Measurements from ENCODE around the gene P2RY8. TPM values are rescaled to one million over a fixed set of nuclear protein-coding genes. Genes with fewer than 3 reads are reported as not detected.
"Not testable (repeated sequence)": the region's sequence is repeated elsewhere in the genome, so short reads cannot be mapped to it uniquely, and the experiment has no call there.

Gene P2RY8
- total RNA-seq, 3 donors from 2014 or later: 14.4 to 22.2 (median 18.4) TPM

GRCh38 chrX:1477801-1478458 lies 59.1 kb downstream of the P2RY8 start:
- Mint-ChIP-seq H3K36me3 (ENCODE audit: insufficient read depth) (peaks cover 37% of the 10 kb centered on the region), H3K9me3 (peaks cover 13% of the 10 kb centered on the region), H3K27me3 (ENCODE audit: low read depth) (no peaks in the 10 kb centered on the region), H3K4me1 (ENCODE audit: low read depth) (peaks cover 70% of the 10 kb centered on the region), H3K4me3 (no peak overlapping the region)
- no peak for DNase-seq
- ATAC-seq: no peak

GRCh38 chrX:1477229-1477628 lies 59.8 kb downstream of the P2RY8 start:
- Mint-ChIP-seq H3K27me3 (ENCODE audit: low read depth) (no peaks in the 10 kb centered on the region), H3K36me3 (ENCODE audit: insufficient read depth) (peaks cover 33% of the 10 kb centered on the region), H3K4me1 (ENCODE audit: low read depth) (peaks cover 69% of the 10 kb centered on the region), H3K4me3 (no peak overlapping the region), H3K9me3 (peaks cover 13% of the 10 kb centered on the region)
- ATAC-seq (no peak), DNase-seq (no peak)

GRCh38 chrX:1476682-1477081 lies 60.3 kb downstream of the P2RY8 start:
- DNase-seq (no peak), ATAC-seq (no peak)
- H3K4me3 Mint-ChIP-seq: no peak overlapping the region
- peaks cover 13% of the 10 kb centered on the region for H3K9me3 Mint-ChIP-seq
- peaks cover 38% of the 10 kb centered on the region for H3K36me3 Mint-ChIP-seq (ENCODE audit: insufficient read depth)
- H3K4me1 Mint-ChIP-seq (ENCODE audit: low read depth): peaks cover 69% of the 10 kb centered on the region
- no peaks in the 10 kb centered on the region for H3K27me3 Mint-ChIP-seq (ENCODE audit: low read depth)

- Mint-ChIP-seq H3K9me3 (peaks cover 13% of the 10 kb centered on the region), H3K4me1 (ENCODE audit: low read depth) (peaks cover 67% of the 10 kb centered on the region), H3K27me3 (ENCODE audit: low read depth) (no peaks in the 10 kb centered on the region), H3K4me3 (no peak overlapping the region), H3K36me3 (ENCODE audit: insufficient read depth) (peaks cover 42% of the 10 kb centered on the region)
- DNase-seq (no peak), ATAC-seq (no peak)
These were observed 61.1 kb downstream of the P2RY8 start for GRCh38 chrX:1475881-1476280.

- Mint-ChIP-seq H3K36me3 (ENCODE audit: insufficient read depth) (peaks cover 42% of the 10 kb centered on the region), H3K9me3 (peaks cover 13% of the 10 kb centered on the region), H3K4me1 (ENCODE audit: low read depth) (peaks cover 69% of the 10 kb centered on the region), H3K27me3 (ENCODE audit: low read depth) (no peaks in the 10 kb centered on the region), H3K4me3 (no peak overlapping the region)
- no peak for ATAC-seq
- DNase-seq: no peak
These were observed 61.5 kb downstream of the P2RY8 start for GRCh38 chrX:1475481-1475880.

- not testable (repeated sequence) for H3K4me3 Mint-ChIP-seq; ATAC-seq; DNase-seq; H3K27me3 Mint-ChIP-seq (ENCODE audit: low read depth); H3K9me3 Mint-ChIP-seq
- peaks cover 68% of the 10 kb centered on the region for H3K4me1 Mint-ChIP-seq (ENCODE audit: low read depth)
- H3K36me3 Mint-ChIP-seq (ENCODE audit: insufficient read depth): peaks cover 34% of the 10 kb centered on the region
These were observed 62.4 kb downstream of the P2RY8 start for GRCh38 chrX:1474593-1474992.

GRCh38 chrX:1472975-1473374 lies 64.0 kb downstream of the P2RY8 start:
- no peak overlapping the region for H3K4me3 Mint-ChIP-seq
- peaks cover 22% of the 10 kb centered on the region for H3K36me3 Mint-ChIP-seq (ENCODE audit: insufficient read depth)
- peaks cover 68% of the 10 kb centered on the region for H3K4me1 Mint-ChIP-seq (ENCODE audit: low read depth)
- no peak for ATAC-seq
- H3K9me3 Mint-ChIP-seq: peaks cover 4% of the 10 kb centered on the region
- DNase-seq: no peak
- H3K27me3 Mint-ChIP-seq (ENCODE audit: low read depth): no peaks in the 10 kb centered on the region

- peaks cover 21% of the 10 kb centered on the region for H3K36me3 Mint-ChIP-seq (ENCODE audit: insufficient read depth)
- DNase-seq (peak; percentile 67), ATAC-seq (peak; percentile 78 to 79)
- peaks cover 80% of the 10 kb centered on the region for H3K4me1 Mint-ChIP-seq (ENCODE audit: low read depth)
- no peaks in the 10 kb centered on the region for H3K9me3 Mint-ChIP-seq
- peak overlapping the region; percentile 69 for H3K4me3 Mint-ChIP-seq
- H3K27me3 Mint-ChIP-seq (ENCODE audit: low read depth): no peaks in the 10 kb centered on the region
These were observed 68.7 kb downstream of the P2RY8 start for GRCh38 chrX:1468250-1468772.

- peak overlapping the region; percentile 72 for H3K4me3 Mint-ChIP-seq
- no peak for ATAC-seq
- H3K27me3 Mint-ChIP-seq (ENCODE audit: low read depth): no peaks in the 10 kb centered on the region
- no peaks in the 10 kb centered on the region for H3K9me3 Mint-ChIP-seq
- H3K36me3 Mint-ChIP-seq (ENCODE audit: insufficient read depth): peaks cover 20% of the 10 kb centered on the region
- H3K4me1 Mint-ChIP-seq (ENCODE audit: low read depth): peaks cover 86% of the 10 kb centered on the region
- DNase-seq: no peak
These were observed 69.9 kb downstream of the P2RY8 start for GRCh38 chrX:1466971-1467561.

- DNase-seq (no peak), ATAC-seq (no peak)
- H3K36me3 Mint-ChIP-seq (ENCODE audit: insufficient read depth): peaks cover 12% of the 10 kb centered on the region
- peaks cover 85% of the 10 kb centered on the region for H3K4me1 Mint-ChIP-seq (ENCODE audit: low read depth)
- H3K9me3 Mint-ChIP-seq: no peaks in the 10 kb centered on the region
- H3K27me3 Mint-ChIP-seq (ENCODE audit: low read depth): no peaks in the 10 kb centered on the region
- H3K4me3 Mint-ChIP-seq: peak overlapping the region; percentile 35
These were observed 70.7 kb downstream of the P2RY8 start for GRCh38 chrX:1466232-1466661.

GRCh38 chrX:1465286-1466231 lies 71.4 kb downstream of the P2RY8 start:
- H3K9me3 Mint-ChIP-seq: no peaks in the 10 kb centered on the region
- DNase-seq (no peak), ATAC-seq (no peak)
- H3K36me3 Mint-ChIP-seq (ENCODE audit: insufficient read depth): peaks cover 12% of the 10 kb centered on the region
- peaks cover 85% of the 10 kb centered on the region for H3K4me1 Mint-ChIP-seq (ENCODE audit: low read depth)
- no peaks in the 10 kb centered on the region for H3K27me3 Mint-ChIP-seq (ENCODE audit: low read depth)
- H3K4me3 Mint-ChIP-seq: peak overlapping the region; percentile 69

GRCh38 chrX:1464971-1465285 lies 72.1 kb downstream of the P2RY8 start:
- DNase-seq: no peak
- H3K27me3 Mint-ChIP-seq (ENCODE audit: low read depth): no peaks in the 10 kb centered on the region
- H3K4me3 Mint-ChIP-seq: peak overlapping the region; percentile 69

GRCh38 chrX:1464041-1464970 lies 72.7 kb downstream of the P2RY8 start:
- Mint-ChIP-seq H3K27me3 (ENCODE audit: low read depth) (no peaks in the 10 kb centered on the region), H3K36me3 (ENCODE audit: insufficient read depth) (peaks cover 12% of the 10 kb centered on the region), H3K4me1 (ENCODE audit: low read depth) (peaks cover 73% of the 10 kb centered on the region), H3K4me3 (peak overlapping the region; percentile 69), H3K9me3 (no peaks in the 10 kb centered on the region)
- DNase-seq: no peak
- ATAC-seq: no peak

More at GRCh38 chrX:1464971-1465285, 72.1 kb downstream of the P2RY8 start:
- ATAC-seq: no peak
- peaks cover 79% of the 10 kb centered on the region for H3K4me1 Mint-ChIP-seq (ENCODE audit: low read depth)
- peaks cover 12% of the 10 kb centered on the region for H3K36me3 Mint-ChIP-seq (ENCODE audit: insufficient read depth)
- no peaks in the 10 kb centered on the region for H3K9me3 Mint-ChIP-seq
